ENCODE results near the gene FBRS. TPM values are rescaled to one million over a fixed set of nuclear protein-coding genes. Genes with fewer than 3 reads are reported as not detected.

Gene FBRS
- total and polyA plus RNA-seq, 4 donors, result 15.3 to 56.0 (median 49.9) TPM

- Histone ChIP-seq H3K9me3 (ENCODE audit: control insufficient read depth, low read length) (no peaks in the 10 kb centered on the region), H3K4me3 (ENCODE audit: low read length in 2 of 2) (peak overlapping the region; percentile 24 to 82), H3K27me3 (ENCODE audit: control insufficient read depth in 1 of 2, insufficient read depth in 2 of 2, low read length in 1 of 2) (no peaks in the 10 kb centered on the region), H3K4me1 (ENCODE audit: control insufficient read depth in 1 of 2, insufficient read depth in 2 of 2, low read length in 2 of 2) (no peaks in the 10 kb centered on the region), H3K27ac (ENCODE audit: low read depth in 1 of 2, low read length in 2 of 2) (peak overlapping the region; percentile 58 to 74), H3K36me3 (ENCODE audit: control insufficient read depth in 1 of 2, insufficient read depth in 2 of 2, low read length in 1 of 2) (peaks cover 0 to 8% of the 10 kb centered on the region in 2 donors)
- WGBS, 2 donors, result 0 to 1% methylated on average over 52 to 71 of the region's 71 CpGs
- intact Hi-C loops (cut with DNase I), result loop anchor here in 1 of 2 donors (5.0 to 10.0 kb wide), 3 partner anchors 79 to 277 kb away; partner anchors contain the start of genes MYL11, SEPHS2, TBC1D10B and ZNF688
- ATAC-seq (ENCODE audit: low FRiP score), result peak; percentile 82
- peak; percentile 77 to 91 for DNase-seq
Measured at GRCh38 chr16:30651124-30652004, 6.9 kb upstream of the FBRS start.

DNA sequence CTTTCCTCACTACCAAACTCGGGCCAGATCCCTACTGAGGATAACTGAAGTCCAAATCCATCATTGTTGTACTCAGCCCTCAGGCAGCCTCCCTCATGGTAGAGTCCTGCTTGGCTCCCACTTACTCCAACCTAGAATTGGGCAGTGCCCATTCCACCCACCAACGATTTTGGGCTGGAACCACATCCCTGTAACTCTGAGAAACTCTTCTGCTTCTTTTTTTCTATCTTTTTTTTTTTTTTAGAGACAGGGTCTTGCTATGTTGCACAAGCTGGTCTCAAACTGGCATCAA lies 6.3 kb upstream of the FBRS start:
- ATAC-seq (ENCODE audit: low FRiP score) (no peak), DNase-seq (no peak)
- Histone ChIP-seq H3K27ac (ENCODE audit: low read depth in 1 of 2, low read length in 2 of 2) (peak overlapping the region in 1 of 2 donors; percentile 55), H3K27me3 (ENCODE audit: control insufficient read depth in 1 of 2, insufficient read depth in 2 of 2, low read length in 1 of 2) (no peaks in the 10 kb centered on the region), H3K36me3 (ENCODE audit: control insufficient read depth in 1 of 2, insufficient read depth in 2 of 2, low read length in 1 of 2) (peaks cover 0 to 8% of the 10 kb centered on the region in 2 donors), H3K4me3 (ENCODE audit: low read length in 2 of 2) (peak overlapping the region; percentile 24 to 82), H3K4me1 (ENCODE audit: control insufficient read depth in 1 of 2, insufficient read depth in 2 of 2, low read length in 2 of 2) (no peaks in the 10 kb centered on the region), H3K9me3 (ENCODE audit: control insufficient read depth, low read length) (no peaks in the 10 kb centered on the region)
- 2 to 3% methylated on average over 2 of the region's 2 CpGs for WGBS, 2 donors
- intact Hi-C loops (cut with DNase I), result loop anchor here in 1 of 2 donors (5.0 to 10.0 kb wide), 3 partner anchors 80 to 277 kb away; partner anchors contain the start of genes MYL11, SEPHS2, TBC1D10B and ZNF688

GRCh38 chr16:30652718-30653117 lies 5.5 kb upstream of the FBRS start:
- Histone ChIP-seq H3K4me1 (ENCODE audit: control insufficient read depth in 1 of 2, insufficient read depth in 2 of 2, low read length in 2 of 2) (no peaks in the 10 kb centered on the region), H3K4me3 (ENCODE audit: low read length in 2 of 2) (no peak overlapping the region), H3K9me3 (ENCODE audit: control insufficient read depth, low read length) (no peaks in the 10 kb centered on the region), H3K27ac (ENCODE audit: low read depth in 1 of 2, low read length in 2 of 2) (no peak overlapping the region), H3K27me3 (ENCODE audit: control insufficient read depth in 1 of 2, insufficient read depth in 2 of 2, low read length in 1 of 2) (no peaks in the 10 kb centered on the region), H3K36me3 (ENCODE audit: control insufficient read depth in 1 of 2, insufficient read depth in 2 of 2, low read length in 1 of 2) (peaks cover 0 to 8% of the 10 kb centered on the region in 2 donors)
- intact Hi-C loops (cut with DNase I), result loop anchor here in 1 of 2 donors (5.0 to 10.0 kb wide), 3 partner anchors 80 to 278 kb away; partner anchors contain the start of genes MYL11, SEPHS2, TBC1D10B and ZNF688
- ATAC-seq (ENCODE audit: low FRiP score) (no peak), DNase-seq (no peak)
- 92% methylated on average over 18 of the region's 18 CpGs for WGBS, 2 donors

DNA sequence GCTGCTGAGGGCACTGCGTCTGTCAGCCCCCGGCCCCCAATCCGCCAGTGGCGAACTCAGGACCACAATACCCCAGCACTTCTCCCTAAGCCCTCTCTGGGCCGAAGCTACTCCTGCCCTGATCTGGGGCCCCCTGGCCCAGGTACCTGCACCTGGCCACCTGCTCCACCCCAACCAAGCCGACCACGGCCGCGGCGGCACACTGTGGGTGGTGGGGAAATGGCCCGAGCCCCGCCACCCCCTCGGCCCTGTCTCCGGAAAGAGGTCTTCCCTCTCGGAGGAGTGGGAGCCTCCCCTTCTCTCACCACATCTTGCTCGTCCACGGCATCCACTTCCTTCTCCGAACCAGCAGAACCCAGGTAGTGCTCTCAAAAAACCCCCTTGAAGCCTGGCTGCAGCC lies 3.4 kb upstream of the FBRS start:
- Histone ChIP-seq H3K4me1 (ENCODE audit: control insufficient read depth in 1 of 2, insufficient read depth in 2 of 2, low read length in 2 of 2) (no peaks in the 10 kb centered on the region), H3K27ac (ENCODE audit: low read depth in 1 of 2, low read length in 2 of 2) (no peak overlapping the region), H3K9me3 (ENCODE audit: control insufficient read depth, low read length) (no peaks in the 10 kb centered on the region), H3K36me3 (ENCODE audit: control insufficient read depth in 1 of 2, insufficient read depth in 2 of 2, low read length in 1 of 2) (peaks cover 0 to 8% of the 10 kb centered on the region in 2 donors), H3K27me3 (ENCODE audit: control insufficient read depth in 1 of 2, insufficient read depth in 2 of 2, low read length in 1 of 2) (no peaks in the 10 kb centered on the region), H3K4me3 (ENCODE audit: low read length in 2 of 2) (no peak overlapping the region)
- ATAC-seq (ENCODE audit: low FRiP score) (no peak), DNase-seq (no peak)
- intact Hi-C loops (cut with DNase I), result loop anchor here (5.0 to 10.0 kb wide), 4 partner anchors 37 to 280 kb away; partner anchors contain the start of genes MYL11 (in 1 of the 2), SEPHS2 (in 1 of the 2), TBC1D10B (in 1 of the 2) and ZNF688 (in 1 of the 2)
- WGBS, 2 donors, result 91 to 93% methylated on average over 17 to 18 of the region's 18 CpGs

GRCh38 chr16:30655815-30656347 lies 2.4 kb upstream of the FBRS start:
- DNase-seq, result no peak
- intact Hi-C loops (cut with DNase I), result loop anchor here (5.0 to 10.0 kb wide), 3 partner anchors 36 to 281 kb away; partner anchors contain the start of genes MYL11 (in 1 of the 2), SEPHS2 (in 1 of the 2) and TBC1D10B (in 1 of the 2)
- Histone ChIP-seq H3K36me3 (ENCODE audit: control insufficient read depth in 1 of 2, insufficient read depth in 2 of 2, low read length in 1 of 2) (peaks cover 0 to 8% of the 10 kb centered on the region in 2 donors), H3K4me1 (ENCODE audit: control insufficient read depth in 1 of 2, insufficient read depth in 2 of 2, low read length in 2 of 2) (no peaks in the 10 kb centered on the region), H3K27ac (ENCODE audit: low read depth in 1 of 2, low read length in 2 of 2) (peak overlapping the region in 1 of 2 donors; percentile 1), H3K9me3 (ENCODE audit: control insufficient read depth, low read length) (no peaks in the 10 kb centered on the region), H3K27me3 (ENCODE audit: control insufficient read depth in 1 of 2, insufficient read depth in 2 of 2, low read length in 1 of 2) (no peaks in the 10 kb centered on the region), H3K4me3 (ENCODE audit: low read length in 2 of 2) (no peak overlapping the region)
- ATAC-seq (ENCODE audit: low FRiP score), result no peak
- WGBS, 2 donors, result 92 to 94% methylated on average over 12 of the region's 12 CpGs

DNA sequence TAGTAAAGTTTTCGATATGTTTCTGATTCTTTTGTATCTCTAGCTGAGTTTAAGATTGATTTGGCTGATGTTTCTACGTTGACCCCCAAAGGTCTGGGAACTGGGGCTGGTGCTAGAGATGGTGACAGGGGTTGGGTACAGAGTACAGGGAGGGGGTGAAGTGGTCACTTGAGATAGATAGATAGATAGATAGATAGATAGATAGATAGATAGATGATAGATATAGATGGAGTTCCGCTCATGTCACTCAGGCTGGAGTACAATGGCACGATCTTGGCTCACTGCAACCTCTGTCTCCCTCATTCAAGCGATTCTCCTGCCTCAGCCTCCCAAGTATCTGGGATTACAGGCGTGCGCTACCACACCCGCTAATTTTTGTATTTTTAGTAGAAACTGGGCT lies 1.8 kb upstream of the FBRS start:
- intact Hi-C loops (cut with DNase I), result loop anchor here (5.0 to 10.0 kb wide), 3 partner anchors 36 to 282 kb away; partner anchors contain the start of genes MYL11 (in 1 of the 2), SEPHS2 (in 1 of the 2) and TBC1D10B (in 1 of the 2)
- H3K27me3 ChIP-seq (ENCODE audit: control insufficient read depth in 1 of 2, insufficient read depth in 2 of 2, low read length in 1 of 2), result no peaks in the 10 kb centered on the region
- no peaks in the 10 kb centered on the region for H3K9me3 ChIP-seq (ENCODE audit: control insufficient read depth, low read length)
- no peak overlapping the region for H3K4me3 ChIP-seq (ENCODE audit: low read length in 2 of 2)
- DNase-seq (no peak), ATAC-seq (ENCODE audit: low FRiP score) (no peak)
- H3K27ac ChIP-seq (ENCODE audit: low read depth in 1 of 2, low read length in 2 of 2), result no peak overlapping the region
- 90 to 95% methylated on average over 8 of the region's 8 CpGs for WGBS, 2 donors
- H3K4me1 ChIP-seq (ENCODE audit: control insufficient read depth in 1 of 2, insufficient read depth in 2 of 2, low read length in 2 of 2), result no peaks in the 10 kb centered on the region
- peaks cover 0 to 8% of the 10 kb centered on the region in 2 donors for H3K36me3 ChIP-seq (ENCODE audit: control insufficient read depth in 1 of 2, insufficient read depth in 2 of 2, low read length in 1 of 2)

GRCh38 chr16:30656974-30657865 lies 1.0 kb upstream of the FBRS start:
- Histone ChIP-seq H3K36me3 (ENCODE audit: control insufficient read depth in 1 of 2, insufficient read depth in 2 of 2, low read length in 1 of 2) (peaks cover 0 to 10% of the 10 kb centered on the region in 2 donors), H3K27me3 (ENCODE audit: control insufficient read depth in 1 of 2, insufficient read depth in 2 of 2, low read length in 1 of 2) (no peaks in the 10 kb centered on the region), H3K27ac (ENCODE audit: low read depth in 1 of 2, low read length in 2 of 2) (peak overlapping the region in 1 of 2 donors; percentile 68), H3K9me3 (ENCODE audit: control insufficient read depth, low read length) (no peaks in the 10 kb centered on the region), H3K4me3 (ENCODE audit: low read length in 2 of 2) (no peak overlapping the region), H3K4me1 (ENCODE audit: control insufficient read depth in 1 of 2, insufficient read depth in 2 of 2, low read length in 2 of 2) (no peaks in the 10 kb centered on the region)
- intact Hi-C loops (cut with DNase I), result loop anchor here (5.0 to 10.0 kb wide), 3 partner anchors 35 to 282 kb away; partner anchors contain the start of genes MYL11 (in 1 of the 2), SEPHS2 (in 1 of the 2) and TBC1D10B (in 1 of the 2)
- ATAC-seq (ENCODE audit: low FRiP score), result no peak
- 29 to 30% methylated on average over 32 of the region's 32 CpGs for WGBS, 2 donors
- no peak for DNase-seq

Data from aorta (tissue), 5 donors.